ENCODE data around the gene ANKRD13A. TPM values are rescaled to one million over a fixed set of nuclear protein-coding genes. Genes with fewer than 3 reads are reported as not detected.

ANKRD13A gene
- total and polyA plus RNA-seq, 2 donors (not counting 1 experiment from before 2014, with no cell fraction given) = 150 to 185 TPM

DNA sequence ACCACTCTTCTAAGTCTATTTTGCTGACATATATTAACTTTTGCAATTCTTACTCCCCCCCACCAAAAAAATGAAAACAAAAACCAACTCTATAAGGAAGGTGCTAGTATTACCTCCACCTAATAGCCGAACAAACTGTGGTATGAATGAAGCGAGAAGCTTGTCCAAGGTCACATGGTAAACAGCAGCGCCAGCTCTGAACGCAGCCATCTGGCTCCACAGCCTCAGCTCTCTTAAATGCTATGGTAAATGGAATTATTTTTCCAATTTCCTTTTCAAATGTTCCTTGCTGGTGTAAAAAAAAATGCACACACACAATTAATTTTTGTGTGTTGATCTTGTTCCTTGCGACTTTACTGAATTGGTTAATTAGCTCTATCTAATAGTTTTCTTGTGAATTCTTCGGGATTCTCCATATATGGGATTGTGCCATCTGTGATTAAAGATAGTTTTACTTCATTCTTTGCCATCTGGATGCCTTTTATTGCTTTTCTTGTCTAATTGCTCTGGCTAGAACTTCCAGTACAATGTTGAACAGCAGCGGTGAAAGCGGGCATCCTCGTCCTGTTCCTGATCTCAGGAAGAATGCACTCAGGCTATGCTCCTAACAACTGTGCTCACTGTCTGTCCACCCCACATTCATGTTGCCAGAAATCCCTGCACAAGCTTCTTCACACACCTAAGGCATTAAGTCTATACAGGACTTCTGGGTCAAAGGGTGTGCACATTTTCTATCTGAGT is 59.8 kb downstream of the ANKRD13A start:
- Mint-ChIP-seq H3K4me1 (no peaks in the 10 kb centered on the region), H3K9me3 (ENCODE audit: insufficient read depth) (no peaks in the 10 kb centered on the region), H3K27me3 (peaks cover 4% of the 10 kb centered on the region), H3K27ac (no peak overlapping the region), H3K4me3 (no peak overlapping the region)
- CTCF ChIA-PET = no interaction called here
- Histone ChIP-seq H3K9me3 (ENCODE audit: control extremely low read depth in 1 of 3, control insufficient read depth in 2 of 3, insufficient read depth in 1 of 3, low read length in 2 of 3) (no peaks in the 10 kb centered on the region), H3K9ac (ENCODE audit: low read length) (no peak overlapping the region), H3K4me3 (ENCODE audit: control extremely low read depth in 1 of 5, extremely low read depth in 1 of 5, insufficient read depth in 1 of 5, low read depth in 2 of 5, low read length in 4 of 5) (no peak overlapping the region), H3K27me3 (replicated peaks in 1 of 4; ENCODE audit: control extremely low read depth in 1 of 4, control insufficient read depth in 3 of 4, insufficient read depth in 4 of 4, low read length in 3 of 4) (no peaks in the 10 kb centered on the region), H2AFZ (ENCODE audit: insufficient read depth, low read depth, low read length, poor library complexity, severe bottlenecking) (no peak overlapping the region), H3K79me2 (ENCODE audit: control insufficient read depth, insufficient read depth, low read length) (no peaks in the 10 kb centered on the region), H4K20me1 (ENCODE audit: control insufficient read depth, insufficient read depth, low read length, poor library complexity, severe bottlenecking) (no peaks in the 10 kb centered on the region), H3K36me3 (replicated peaks in 1 of 2; ENCODE audit: control extremely low read depth in 1 of 2, control insufficient read depth in 1 of 2, extremely low read depth in 1 of 2, insufficient read depth in 2 of 2, low read length in 1 of 2) (no peaks in the 10 kb centered on the region), H3K4me1 (ENCODE audit: control insufficient read depth in 2 of 2, insufficient read depth in 2 of 2, low read length in 2 of 2) (no peaks in the 10 kb centered on the region), H3K27ac (ENCODE audit: low read length in 2 of 2) (no peak overlapping the region), H3K4me2 (replicated peaks; ENCODE audit: low read depth, low read length, poor library complexity, severe bottlenecking) (no peak overlapping the region)
- 100% methylated on average over 3 of the region's 9 CpGs for WGBS (ENCODE audit: insufficient coverage)
- intact Hi-C loops (cut with micrococcal nuclease) = no loop called here
- TF ChIP-seq CTCF (IDR thresholded peaks at IDR 0.05) (no peak), EZH2 (IDR thresholded peaks at IDR 0.05; ENCODE audit: borderline replicate concordance, insufficient read depth, low read depth, low read length, poor library complexity, severe bottlenecking) (no peak)
- DNase-seq (no peak), ATAC-seq (ENCODE audit: low read depth) (no peak)
- POLR2A ChIA-PET = no interaction called here

GRCh38 chr12:110059651-110060000 is 60.4 kb downstream of the ANKRD13A start:
- DNase-seq (no peak), ATAC-seq (ENCODE audit: low read depth) (no peak)
- intact Hi-C loops (cut with micrococcal nuclease) = no loop called here
- Mint-ChIP-seq H3K4me1 (no peaks in the 10 kb centered on the region), H3K27me3 (peaks cover 4% of the 10 kb centered on the region), H3K9me3 (ENCODE audit: insufficient read depth) (no peaks in the 10 kb centered on the region), H3K27ac (no peak overlapping the region), H3K4me3 (no peak overlapping the region)
- Histone ChIP-seq H3K4me2 (replicated peaks; ENCODE audit: low read depth, low read length, poor library complexity, severe bottlenecking) (no peak overlapping the region), H3K9ac (ENCODE audit: low read length) (no peak overlapping the region), H2AFZ (ENCODE audit: insufficient read depth, low read depth, low read length, poor library complexity, severe bottlenecking) (no peak overlapping the region), H3K9me3 (ENCODE audit: control extremely low read depth in 1 of 3, control insufficient read depth in 2 of 3, insufficient read depth in 1 of 3, low read length in 2 of 3) (no peaks in the 10 kb centered on the region), H3K27me3 (replicated peaks in 1 of 4; ENCODE audit: control extremely low read depth in 1 of 4, control insufficient read depth in 3 of 4, insufficient read depth in 4 of 4, low read length in 3 of 4) (no peaks in the 10 kb centered on the region), H3K27ac (ENCODE audit: low read length in 2 of 2) (no peak overlapping the region), H3K4me1 (ENCODE audit: control insufficient read depth in 2 of 2, insufficient read depth in 2 of 2, low read length in 2 of 2) (no peaks in the 10 kb centered on the region), H4K20me1 (ENCODE audit: control insufficient read depth, insufficient read depth, low read length, poor library complexity, severe bottlenecking) (no peaks in the 10 kb centered on the region), H3K4me3 (ENCODE audit: control extremely low read depth in 1 of 5, extremely low read depth in 1 of 5, insufficient read depth in 1 of 5, low read depth in 2 of 5, low read length in 4 of 5) (no peak overlapping the region), H3K36me3 (replicated peaks in 1 of 2; ENCODE audit: control extremely low read depth in 1 of 2, control insufficient read depth in 1 of 2, extremely low read depth in 1 of 2, insufficient read depth in 2 of 2, low read length in 1 of 2) (no peaks in the 10 kb centered on the region), H3K79me2 (ENCODE audit: control insufficient read depth, insufficient read depth, low read length) (no peaks in the 10 kb centered on the region)
- WGBS (ENCODE audit: insufficient coverage) = 94% methylated on average over 2 of the region's 2 CpGs
- CTCF ChIA-PET = no interaction called here
- POLR2A ChIA-PET = no interaction called here
- TF ChIP-seq CTCF (IDR thresholded peaks at IDR 0.05) = no peak
- no peak for TF ChIP-seq EZH2 (IDR thresholded peaks at IDR 0.05; ENCODE audit: borderline replicate concordance, insufficient read depth, low read depth, low read length, poor library complexity, severe bottlenecking)
